Measurements from ENCODE around the gene CASKIN2. TPM values are rescaled to one million over a fixed set of nuclear protein-coding genes. Genes with fewer than 3 reads are reported as not detected.

CASKIN2 gene
- total RNA-seq, 1 donor from 2014 or later = 47.8 TPM

DNA sequence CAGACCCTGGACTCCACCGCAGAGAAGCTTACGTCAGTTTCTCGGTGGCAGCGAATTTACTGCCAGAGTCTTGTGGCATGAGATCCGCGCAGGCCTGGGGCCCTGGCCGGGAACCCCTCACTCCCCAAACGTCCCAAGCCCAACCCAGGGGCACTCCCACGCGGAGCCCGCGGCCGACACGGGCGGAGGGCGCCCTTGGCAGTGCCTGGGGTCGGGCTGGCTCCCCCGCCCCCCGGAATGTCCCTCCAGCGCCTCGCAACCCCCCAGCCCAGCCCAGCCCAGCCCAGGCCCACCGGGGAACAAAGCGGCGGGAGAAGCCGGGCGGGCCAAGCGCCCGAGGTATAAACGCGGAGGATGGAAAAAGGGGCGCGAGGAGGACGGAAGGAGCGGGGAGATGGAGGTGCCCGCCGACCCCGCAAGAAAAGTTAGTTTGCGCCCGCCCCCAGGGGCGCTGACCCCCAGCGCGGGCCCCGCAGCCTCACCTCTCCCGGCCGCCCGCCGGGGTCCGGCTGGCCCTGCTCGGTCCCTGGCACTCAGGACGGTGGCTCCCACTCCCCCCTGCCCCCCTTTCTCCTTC lies 330 bp downstream of the CASKIN2 start:
- Mint-ChIP-seq H3K27ac (ENCODE audit: unreplicated experiment) (no peak overlapping the region), H3K4me3 (ENCODE audit: unreplicated experiment) (peak overlapping the region; percentile 87), H3K9me3 (ENCODE audit: unreplicated experiment) (no peaks in the 10 kb centered on the region), H3K36me3 (ENCODE audit: low read depth, unreplicated experiment) (peaks cover 11% of the 10 kb centered on the region), H3K4me1 (ENCODE audit: unreplicated experiment) (peaks cover 29% of the 10 kb centered on the region), H3K27me3 (ENCODE audit: unreplicated experiment) (peaks cover 8% of the 10 kb centered on the region)
- DNase-seq (ENCODE audit: low spot score) = no peak
- TF ChIP-seq, protein P1, sequence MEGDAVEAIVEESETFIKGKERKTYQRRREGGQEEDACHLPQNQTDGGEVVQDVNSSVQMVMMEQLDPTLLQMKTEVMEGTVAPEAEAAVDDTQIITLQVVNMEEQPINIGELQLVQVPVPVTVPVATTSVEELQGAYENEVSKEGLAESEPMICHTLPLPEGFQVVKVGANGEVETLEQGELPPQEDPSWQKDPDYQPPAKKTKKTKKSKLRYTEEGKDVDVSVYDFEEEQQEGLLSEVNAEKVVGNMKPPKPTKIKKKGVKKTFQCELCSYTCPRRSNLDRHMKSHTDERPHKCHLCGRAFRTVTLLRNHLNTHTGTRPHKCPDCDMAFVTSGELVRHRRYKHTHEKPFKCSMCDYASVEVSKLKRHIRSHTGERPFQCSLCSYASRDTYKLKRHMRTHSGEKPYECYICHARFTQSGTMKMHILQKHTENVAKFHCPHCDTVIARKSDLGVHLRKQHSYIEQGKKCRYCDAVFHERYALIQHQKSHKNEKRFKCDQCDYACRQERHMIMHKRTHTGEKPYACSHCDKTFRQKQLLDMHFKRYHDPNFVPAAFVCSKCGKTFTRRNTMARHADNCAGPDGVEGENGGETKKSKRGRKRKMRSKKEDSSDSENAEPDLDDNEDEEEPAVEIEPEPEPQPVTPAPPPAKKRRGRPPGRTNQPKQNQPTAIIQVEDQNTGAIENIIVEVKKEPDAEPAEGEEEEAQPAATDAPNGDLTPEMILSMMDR (IDR thresholded peaks at IDR 0.05; ENCODE audit: unreplicated experiment) = no peak

DNA sequence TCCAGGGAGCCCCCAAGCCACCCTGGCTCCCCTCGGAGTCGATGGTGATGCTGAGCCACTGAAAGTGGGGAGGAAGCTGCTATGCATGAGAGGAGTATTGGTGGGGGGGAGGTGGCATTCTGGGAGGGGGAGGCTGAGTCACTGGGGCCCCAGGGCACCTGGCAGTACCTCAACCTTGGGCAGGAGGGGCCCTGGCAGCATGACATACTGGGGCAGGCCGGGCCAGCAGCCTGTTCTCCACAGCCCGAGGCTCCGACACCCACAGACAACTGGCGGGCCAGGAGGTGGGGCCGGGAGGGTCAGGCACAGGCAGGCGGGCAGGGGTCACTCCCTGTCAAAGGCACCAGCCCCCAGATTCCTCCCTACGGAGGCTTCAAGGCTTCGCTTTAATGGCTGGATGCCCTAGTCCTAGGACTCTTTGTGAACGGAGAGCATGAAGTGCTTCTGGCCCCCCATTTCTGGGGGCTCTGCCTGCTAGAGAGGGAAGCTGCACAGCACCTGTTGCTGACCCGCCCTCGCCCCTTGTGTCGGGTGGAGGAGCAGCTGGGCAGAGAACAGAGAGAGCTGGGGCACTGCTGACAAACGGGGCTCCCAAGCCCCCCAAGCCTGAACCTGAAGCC lies 928 bp downstream of the CASKIN2 start:
- Mint-ChIP-seq H3K9me3 (ENCODE audit: unreplicated experiment) (no peaks in the 10 kb centered on the region), H3K36me3 (ENCODE audit: low read depth, unreplicated experiment) (peaks cover 11% of the 10 kb centered on the region), H3K4me3 (ENCODE audit: unreplicated experiment) (peak overlapping the region; percentile 87), H3K27me3 (ENCODE audit: unreplicated experiment) (peaks cover 11% of the 10 kb centered on the region), H3K4me1 (ENCODE audit: unreplicated experiment) (peaks cover 35% of the 10 kb centered on the region), H3K27ac (ENCODE audit: unreplicated experiment) (no peak overlapping the region)
- DNase-seq (ENCODE audit: low spot score) = no peak
- TF ChIP-seq, protein P1 (IDR thresholded peaks at IDR 0.05; ENCODE audit: unreplicated experiment) = no peak

DNA sequence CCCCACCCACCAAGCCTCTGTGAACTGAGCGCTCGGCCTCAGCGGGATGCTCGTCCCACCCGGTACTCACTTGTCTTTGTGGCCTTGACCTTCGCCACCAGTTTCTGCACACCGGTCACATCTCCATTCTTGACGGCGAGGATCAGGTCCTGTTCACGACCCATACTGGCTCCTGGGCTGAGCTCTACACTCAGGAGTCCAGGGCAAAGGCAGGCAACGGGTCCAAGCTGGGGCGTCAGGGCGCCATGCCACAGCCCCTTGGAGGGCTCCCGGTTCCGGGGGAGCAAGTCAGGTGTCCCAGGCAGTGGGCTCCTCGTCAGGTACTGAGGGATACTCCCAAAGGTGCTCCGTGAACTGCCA lies 1.7 kb downstream of the CASKIN2 start:
- Mint-ChIP-seq H3K4me3 (ENCODE audit: unreplicated experiment) (peak overlapping the region; percentile 86), H3K36me3 (ENCODE audit: low read depth, unreplicated experiment) (peaks cover 11% of the 10 kb centered on the region), H3K9me3 (ENCODE audit: unreplicated experiment) (no peaks in the 10 kb centered on the region), H3K27ac (ENCODE audit: unreplicated experiment) (no peak overlapping the region), H3K27me3 (ENCODE audit: unreplicated experiment) (peaks cover 14% of the 10 kb centered on the region), H3K4me1 (ENCODE audit: unreplicated experiment) (peaks cover 36% of the 10 kb centered on the region)
- TF ChIP-seq, protein P1 (IDR thresholded peaks at IDR 0.05; ENCODE audit: unreplicated experiment) = no peak
- no peak for DNase-seq (ENCODE audit: low spot score)

DNA sequence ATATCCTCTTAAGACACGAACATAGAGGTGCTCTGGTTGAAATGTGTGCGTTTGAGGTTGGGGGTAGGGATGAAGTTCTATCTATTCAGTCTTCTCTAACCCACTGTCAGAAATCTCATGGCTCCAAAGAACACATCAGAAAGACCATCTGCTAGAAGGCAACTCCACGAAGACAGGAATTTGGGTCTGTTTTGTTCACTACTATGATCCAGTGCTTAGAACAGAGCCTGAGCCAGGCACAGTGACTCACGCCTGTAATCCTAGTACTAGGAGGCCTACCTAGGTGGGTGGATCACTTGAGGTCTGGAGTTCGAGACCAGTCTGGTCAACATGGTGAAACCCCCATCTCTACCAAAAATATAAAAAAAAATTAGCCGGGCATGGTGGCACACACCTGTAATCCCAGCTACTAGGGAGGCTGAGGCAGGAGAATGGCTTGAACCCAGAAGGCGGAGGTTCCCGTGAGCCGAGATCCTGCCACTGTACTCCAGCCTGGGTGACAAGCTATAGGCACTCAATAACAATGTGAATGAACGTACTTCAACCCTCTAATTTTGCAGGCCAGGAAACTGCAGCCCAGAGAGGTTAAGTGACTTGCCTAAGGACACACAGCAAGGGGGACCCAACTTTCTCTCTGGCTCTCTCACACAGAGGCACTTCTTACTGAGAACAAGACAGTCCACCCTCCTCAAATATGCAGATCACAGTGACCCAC lies 2.3 kb downstream of the CASKIN2 start:
- TF ChIP-seq, protein P1 (IDR thresholded peaks at IDR 0.05; ENCODE audit: unreplicated experiment) = no peak
- no peaks in the 10 kb centered on the region for H3K9me3 Mint-ChIP-seq (ENCODE audit: unreplicated experiment)
- H3K4me3 Mint-ChIP-seq (ENCODE audit: unreplicated experiment) = peak overlapping the region; percentile 86
- H3K36me3 Mint-ChIP-seq (ENCODE audit: low read depth, unreplicated experiment) = peaks cover 8% of the 10 kb centered on the region
- no peak overlapping the region for H3K27ac Mint-ChIP-seq (ENCODE audit: unreplicated experiment)
- peaks cover 34% of the 10 kb centered on the region for H3K4me1 Mint-ChIP-seq (ENCODE audit: unreplicated experiment)
- H3K27me3 Mint-ChIP-seq (ENCODE audit: unreplicated experiment) = peaks cover 15% of the 10 kb centered on the region
- DNase-seq (ENCODE audit: low spot score) = no peak
